Hematopoietic multipotent progenitor cell treated with erythropoietin and hydrocortisone succinate and interleukin-3 and kit ligand, for 17 days (in vitro differentiated cells): ENCODE measurements around the gene GNB1L.

Source experiments
- DNase-seq: peaks from one replicate; pipeline ENCODE4 v3.0.0-alpha.2; 2015; ENCODE audit warnings: low spot score

The GNB1L gene, protein sequence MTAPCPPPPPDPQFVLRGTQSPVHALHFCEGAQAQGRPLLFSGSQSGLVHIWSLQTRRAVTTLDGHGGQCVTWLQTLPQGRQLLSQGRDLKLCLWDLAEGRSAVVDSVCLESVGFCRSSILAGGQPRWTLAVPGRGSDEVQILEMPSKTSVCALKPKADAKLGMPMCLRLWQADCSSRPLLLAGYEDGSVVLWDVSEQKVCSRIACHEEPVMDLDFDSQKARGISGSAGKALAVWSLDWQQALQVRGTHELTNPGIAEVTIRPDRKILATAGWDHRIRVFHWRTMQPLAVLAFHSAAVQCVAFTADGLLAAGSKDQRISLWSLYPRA

DNA sequence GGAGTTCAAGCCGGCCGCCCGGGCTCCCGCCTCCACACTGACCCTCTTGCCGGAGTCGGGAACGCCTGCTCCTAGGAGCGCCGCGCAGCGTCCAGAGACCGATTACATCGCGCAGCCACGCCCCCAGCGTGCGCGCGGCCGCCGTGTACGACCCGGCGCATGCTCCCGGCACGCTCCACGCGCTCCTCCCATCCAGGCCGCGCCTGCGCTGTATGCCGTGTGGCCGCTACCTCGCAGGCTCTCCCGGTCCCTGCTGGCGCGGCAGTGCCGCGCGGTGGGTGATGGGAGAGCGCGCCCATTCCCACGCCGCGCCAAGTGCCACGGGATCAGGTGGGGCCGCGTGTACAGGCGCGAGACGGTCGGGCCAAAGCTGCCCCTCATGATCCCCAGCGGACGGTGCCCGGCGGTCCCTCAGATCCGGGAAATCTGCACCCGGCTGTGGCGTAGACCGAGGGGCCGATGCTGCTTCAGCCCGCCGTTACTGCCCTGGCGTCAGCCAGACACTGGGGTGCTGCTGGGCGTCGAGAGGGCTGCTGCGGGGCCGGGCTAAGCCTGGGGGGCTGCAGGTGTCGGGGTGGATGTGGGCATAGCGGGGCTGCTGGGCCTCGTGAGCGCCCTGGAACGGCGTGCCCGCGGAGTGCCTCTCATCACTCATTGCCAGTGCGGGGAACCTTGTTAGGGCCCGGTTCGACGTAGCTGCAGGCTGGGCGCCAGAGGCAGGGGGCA, at the start of gene GNB1L, which contains the start of gene RTL10:
Gene GNB1L (minus strand): TSS at position 97 of the 726 bp plus-strand sequence. CDS start 33,519 bp downstream, outside the sequence.
Gene RTL10 (minus strand): TSS at position 97 of the 726 bp plus-strand sequence. CDS start 2,613 bp downstream, outside the sequence.
- DNase-seq = peak; percentile 96

DNA sequence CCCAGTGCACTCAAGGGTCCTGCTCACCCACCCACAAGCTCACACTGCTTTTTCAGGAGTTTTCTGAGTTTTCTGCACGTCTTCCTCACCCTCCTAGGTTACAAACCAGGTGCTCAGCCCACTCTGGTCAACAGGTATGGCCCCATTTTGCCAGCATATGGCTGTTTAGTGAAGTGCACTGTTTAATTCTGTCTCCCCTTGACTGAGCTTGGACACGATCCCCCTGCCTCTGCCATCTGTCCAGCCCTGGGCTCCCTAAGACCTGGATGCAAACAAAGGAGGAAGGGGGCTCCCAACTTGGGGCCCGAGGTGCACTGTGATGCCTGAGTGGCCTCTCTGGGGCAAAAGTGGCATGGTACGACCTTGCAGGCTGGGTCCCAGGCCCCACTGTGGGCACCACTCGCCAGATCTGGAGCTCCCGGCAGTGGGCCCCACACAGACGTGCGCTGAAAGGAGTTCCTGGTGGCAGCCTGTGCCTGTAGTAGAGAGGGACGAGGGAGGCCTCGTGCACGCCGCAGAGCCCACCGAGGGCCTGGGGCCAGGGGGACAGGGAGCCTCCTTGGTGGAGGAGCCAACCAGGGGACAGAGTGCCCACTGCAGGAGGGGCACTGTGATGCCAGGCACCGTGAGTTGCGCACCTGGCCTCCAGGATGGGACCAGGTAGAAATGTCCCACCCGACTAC, 49.6 kb upstream of the GNB1L start:
- DNase-seq = no peak

DNA sequence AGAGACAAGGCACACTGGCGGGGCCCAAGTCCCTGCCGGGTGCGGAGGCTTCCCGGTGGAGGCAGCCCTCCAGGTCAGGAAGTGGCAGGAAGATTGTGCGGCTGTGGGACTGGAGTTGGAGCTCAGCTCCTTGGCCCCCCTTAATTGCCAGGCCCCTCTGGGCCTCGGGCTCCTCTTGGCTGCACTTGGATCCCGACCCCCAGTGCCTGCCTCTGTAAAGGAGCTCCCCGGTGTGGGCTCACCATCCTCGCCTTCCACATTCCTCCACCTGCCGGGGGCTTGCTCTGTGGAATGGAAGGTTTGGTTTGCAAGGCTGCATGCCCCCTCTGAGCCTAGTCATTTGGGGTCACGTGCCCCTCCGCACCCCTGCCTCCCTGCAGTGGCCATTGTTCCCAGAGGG, 48.8 kb upstream of the GNB1L start:
- DNase-seq = no peak

- no peak for DNase-seq
Measured at GRCh38 chr22:19903031-19903430, 48.4 kb upstream of the GNB1L start.

DNA sequence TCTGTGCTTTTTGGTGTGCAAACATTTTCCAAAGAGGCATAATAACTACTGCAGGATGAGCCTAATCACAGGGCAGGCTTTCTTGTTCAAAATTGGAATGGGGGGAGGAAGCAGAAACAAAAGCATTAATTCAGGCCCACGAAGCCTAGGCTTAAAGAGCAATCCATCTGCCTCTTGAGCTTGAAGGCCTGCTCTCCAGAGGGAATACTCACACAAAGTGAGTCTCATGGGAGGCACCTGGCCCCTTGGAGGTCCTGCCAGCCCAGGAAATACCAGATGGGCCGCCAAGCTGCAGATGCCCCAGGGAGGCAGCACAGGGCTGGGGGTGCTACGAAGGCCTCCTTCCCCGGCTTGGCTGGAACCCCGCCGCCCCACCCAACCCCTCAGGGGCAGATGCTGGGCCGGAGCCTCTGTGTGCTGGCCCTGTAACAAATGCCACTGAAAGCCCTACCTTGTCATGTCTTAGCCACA, 47.6 kb upstream of the GNB1L start:
- no peak for DNase-seq

DNA sequence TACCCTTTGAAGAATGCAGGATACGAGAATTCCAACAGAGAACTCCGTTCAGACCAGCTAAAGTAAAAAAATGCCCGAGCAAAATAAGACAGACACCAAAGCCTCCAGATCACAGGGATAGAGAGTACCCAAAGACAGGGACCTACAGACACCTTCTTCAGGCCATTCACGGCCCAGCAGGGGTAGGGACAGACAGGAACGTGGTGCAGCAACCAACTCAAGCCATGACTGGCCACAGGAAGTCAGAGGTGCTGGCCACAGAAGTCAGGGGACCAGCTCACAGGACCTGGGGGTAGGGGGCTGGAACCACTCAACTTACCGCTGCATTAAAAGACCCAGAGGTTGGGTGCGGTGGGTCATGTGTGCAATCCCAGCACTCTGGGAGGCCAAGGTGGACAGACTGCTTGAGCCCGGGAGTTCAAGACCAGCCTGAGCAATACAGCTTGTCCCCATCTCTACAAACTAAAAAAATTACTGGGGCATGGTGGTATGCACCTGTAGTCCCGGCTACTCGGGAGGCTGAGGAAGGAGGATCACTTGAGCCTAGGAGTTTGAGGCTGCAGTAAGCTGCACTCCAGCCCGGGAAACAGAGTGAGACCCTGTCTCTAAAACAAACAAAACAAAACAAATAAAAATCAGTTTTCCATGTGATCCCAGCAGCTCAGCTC, 47.0 kb upstream of the GNB1L start:
- DNase-seq = no peak

DNA sequence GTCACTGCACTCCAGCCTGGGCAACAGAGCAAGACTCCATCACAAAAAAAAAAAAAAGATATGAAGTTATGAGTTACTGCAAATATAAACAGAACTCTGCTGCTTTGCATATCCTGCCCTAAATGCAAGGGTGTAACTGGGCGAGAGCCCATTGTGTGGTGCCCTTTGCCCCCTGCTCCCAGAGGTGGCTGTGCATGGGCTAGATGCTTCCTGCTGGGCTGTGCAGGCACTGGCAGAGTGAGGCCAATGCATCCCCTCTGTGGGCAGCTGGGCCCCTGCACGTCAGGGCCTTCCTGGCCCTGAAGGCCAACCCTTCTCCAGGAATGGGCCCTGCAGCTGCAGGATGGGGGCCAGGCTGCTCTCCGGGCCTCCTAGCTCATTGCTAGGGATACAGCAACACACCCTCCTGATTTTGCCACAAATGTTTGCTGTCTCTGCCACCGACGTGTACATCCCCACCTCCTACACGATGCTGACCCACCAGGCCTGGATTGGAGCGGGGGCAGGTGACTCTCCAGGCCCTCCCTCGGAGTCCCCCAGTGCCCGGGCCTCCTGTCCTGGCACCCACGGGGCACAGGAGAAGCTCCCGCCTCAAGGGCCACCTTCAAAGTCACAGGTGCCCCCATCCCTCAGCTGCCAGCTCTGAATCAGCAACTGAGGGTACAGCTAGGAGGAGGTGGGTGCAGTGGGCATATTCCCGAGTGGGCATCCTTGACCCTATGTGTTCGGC, 46.2 kb upstream of the GNB1L start:
- DNase-seq = no peak

DNA sequence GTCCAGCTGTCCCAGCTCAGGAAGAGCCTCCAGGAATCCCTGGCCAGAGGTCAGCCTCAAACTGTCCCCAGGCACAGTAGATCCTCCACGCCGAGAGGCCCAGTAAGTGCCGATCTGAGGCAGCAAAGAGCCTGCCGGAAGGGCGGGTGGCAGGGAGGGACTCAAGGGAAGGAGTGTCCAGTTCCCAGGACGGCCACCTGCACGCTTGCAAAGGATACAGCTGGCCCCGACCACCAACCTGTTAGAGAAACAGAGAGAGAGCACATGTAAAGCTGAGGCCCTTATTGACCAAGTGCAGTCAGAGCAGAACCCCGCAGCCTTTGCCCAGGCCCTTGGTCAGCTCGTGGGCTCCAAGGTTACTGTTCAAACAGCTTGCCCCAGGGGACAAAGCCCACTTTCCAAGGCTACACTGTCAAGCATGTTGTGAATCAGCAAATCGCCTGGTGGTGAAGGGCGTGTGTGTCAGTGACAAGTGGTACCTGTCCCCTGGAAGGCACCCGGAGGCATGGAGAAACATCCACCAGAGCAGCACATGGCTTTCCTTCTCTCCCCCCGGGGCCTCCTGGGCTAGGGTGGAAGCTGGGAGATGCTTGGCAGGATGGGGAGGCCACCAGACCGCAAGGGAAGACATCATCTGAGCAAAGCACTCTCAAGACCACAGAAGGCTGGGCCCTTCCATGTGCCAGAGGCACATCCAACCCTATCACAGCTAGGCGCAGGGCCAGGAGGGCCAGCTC, 44.3 kb upstream of the GNB1L start:
- no peak for DNase-seq

DNA sequence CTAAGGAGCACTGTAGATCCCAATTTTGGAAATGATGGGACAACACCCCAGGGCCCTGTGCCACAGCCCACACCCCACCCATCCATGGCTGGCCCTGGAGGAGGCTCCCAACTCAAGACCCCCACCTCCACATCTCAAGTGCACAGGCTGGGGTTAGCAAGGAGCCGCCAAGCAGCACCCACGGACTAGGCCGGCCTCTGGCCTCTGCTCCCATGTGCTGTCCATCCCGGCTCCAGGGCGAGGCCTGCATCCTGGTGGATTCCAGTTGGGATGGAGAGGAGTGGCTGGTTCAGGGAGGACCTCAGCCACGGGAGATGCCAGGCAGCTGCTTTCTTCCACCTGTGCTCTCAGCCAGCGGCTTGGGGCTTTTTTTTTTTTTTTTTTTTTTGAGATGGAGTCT, 43.5 kb upstream of the GNB1L start:
- no peak for DNase-seq

- no peak for DNase-seq
Measured at GRCh38 chr22:19897726-19898125, 43.1 kb upstream of the GNB1L start.

DNA sequence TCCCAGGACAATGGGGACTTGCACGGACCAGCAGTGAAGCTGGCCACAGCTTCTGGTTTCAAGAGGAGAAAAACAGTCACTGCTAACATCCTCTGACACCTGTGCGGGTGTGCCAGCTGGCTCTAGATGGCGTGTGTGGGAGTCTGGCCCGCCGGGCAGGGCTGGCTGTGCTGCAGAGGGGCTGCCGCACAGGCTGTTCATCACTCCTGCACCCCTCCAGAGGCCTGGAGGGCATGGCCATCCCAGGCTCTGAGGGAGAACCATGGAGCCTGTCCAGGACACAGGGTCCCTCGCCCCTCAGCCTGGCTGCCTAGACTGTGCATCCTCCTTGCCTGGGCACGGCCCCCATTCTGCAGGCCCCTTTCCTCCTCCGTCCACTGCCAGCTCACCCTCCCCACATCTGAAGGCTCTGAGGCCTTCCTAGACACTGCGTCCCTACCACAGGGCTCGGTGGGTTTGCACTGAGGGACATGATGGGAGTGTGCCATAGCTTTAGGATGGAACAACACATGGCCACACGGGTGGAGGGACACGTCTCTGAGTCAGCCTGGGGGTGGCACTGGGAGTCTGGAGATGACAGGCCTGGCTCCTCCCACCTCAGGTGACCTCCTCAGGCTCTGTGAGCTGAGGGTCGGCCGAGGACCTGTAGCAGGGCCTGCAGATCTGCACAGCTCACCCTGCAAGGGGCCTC, 42.1 kb upstream of the GNB1L start:
- no peak for DNase-seq

GRCh38 chr22:19895160-19895849, 40.6 kb upstream of the GNB1L start:
- no peak for DNase-seq

GRCh38 chr22:19893363-19893762, 38.7 kb upstream of the GNB1L start:
- DNase-seq = no peak

- DNase-seq = no peak
Measured at GRCh38 chr22:19892925-19893324, 38.3 kb upstream of the GNB1L start.

DNA sequence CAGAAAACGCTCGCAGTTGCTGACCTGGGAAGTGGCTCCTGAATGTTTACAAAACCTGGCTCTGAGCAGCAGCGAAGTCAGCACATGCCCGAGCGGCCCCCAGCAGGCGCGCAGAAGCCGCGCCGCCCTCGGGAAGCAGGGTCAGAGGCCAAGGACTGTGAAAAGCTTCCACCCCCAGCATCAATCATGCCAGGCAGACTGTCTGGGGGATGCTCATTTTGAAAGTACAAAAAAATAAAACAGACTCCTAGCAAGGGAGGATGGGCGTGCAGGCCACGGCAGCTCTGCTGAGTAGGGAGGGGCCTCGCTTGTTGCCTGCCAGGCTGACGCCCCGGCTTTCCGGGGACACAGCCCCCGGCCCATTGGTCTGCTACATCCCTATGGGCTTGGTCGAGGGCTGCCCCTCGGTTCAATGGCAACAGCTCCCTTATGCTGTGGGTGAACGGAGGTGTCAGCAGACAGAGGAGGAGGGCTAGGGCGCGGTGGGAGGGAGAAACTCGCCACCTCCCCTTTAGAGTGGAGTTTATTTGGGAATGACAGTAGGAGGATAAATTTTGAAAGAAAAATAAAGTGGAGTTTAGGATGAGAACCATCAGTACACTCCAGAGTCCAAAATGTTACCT, 37.7 kb upstream of the GNB1L start:
- DNase-seq = no peak

DNA sequence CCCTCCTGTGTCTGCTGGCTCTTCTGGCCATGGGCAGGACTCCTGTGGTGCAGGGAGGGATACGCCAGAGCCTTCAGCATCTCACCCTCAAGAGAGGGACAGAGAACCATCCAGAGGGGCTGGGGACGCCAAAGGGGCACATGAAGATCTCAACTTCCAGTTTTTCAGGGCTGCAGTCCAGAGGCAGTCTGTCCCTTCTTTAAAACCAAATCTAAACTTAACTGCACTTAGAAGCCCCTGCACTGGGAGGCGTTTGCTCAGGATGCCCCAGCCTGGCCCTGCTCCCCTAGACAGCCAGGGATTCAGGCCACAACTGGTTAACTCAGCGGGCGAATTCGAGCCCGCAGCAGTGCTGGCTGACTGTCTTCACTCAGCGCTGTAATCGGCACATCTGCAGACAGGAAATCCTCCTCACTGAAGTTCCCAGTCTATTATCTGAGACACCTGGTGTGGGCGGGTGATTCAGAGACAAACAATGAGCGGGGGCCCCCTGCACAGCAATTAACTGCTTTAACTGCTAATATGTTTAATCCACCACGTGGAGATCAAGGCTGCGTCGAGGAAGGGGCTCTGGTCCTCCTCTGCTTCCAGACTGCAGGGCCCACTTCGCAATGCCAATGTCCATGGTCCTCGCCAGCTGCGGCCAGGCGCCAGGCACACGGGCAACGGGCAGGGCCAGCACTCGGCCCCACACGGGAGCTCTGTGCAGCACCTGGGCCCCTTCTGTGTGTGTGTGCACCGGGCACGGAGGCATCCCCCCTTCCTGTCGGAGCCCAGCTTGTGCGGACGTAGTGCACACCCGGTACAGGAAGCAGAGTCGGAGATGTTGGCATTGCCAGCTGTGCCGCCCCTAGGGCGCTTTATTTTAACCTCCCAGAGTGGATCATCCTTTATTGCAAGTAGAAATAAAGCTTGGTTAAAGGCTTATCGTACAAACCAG, 36.9 kb upstream of the GNB1L start:
- DNase-seq = no peak

DNA sequence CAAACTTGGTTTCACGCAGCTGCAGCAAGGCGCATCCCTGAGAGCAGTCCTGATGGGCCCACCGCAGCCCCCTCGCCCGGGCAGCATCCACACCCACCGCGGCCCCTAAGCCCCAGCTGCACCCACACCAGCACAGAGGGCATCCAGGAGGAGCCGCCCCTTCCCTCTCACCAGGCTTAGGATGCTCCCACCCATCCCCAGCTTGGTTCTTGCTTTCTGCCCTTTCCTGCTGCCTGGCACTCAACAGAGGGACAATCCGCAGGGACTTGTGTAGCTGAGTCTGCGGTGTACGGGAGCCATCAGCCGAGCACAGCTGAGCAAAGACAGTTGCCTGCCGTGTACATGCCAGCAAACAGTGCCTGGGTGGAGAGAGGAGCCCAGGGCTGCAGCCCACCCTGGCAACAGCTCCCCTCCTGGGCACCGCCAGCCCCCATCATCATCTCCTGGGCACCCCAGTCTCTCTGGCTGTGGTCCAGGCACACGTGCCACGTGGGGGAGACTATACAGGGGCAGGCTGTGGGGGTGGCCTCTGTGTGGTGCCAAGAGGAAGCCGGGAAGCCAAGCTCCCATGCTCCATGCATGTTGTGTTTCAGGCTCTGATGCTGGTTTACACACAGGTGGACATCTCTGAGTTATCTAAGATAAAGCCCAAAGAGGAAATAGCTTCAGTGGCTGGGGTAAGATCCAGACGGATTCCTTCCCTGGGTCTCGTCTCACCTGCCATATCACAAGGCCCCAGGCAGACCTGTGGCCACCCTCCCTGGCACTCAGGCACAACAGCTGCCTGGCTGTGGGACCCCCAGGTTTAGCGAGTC, 36.0 kb upstream of the GNB1L start:
- no peak for DNase-seq
